H4 (cell line): Measurements from ENCODE around the gene RUBCN. TPM values are rescaled to one million over a fixed set of nuclear protein-coding genes. Genes with fewer than 3 reads are reported as not detected.

Experiments used
- DNase-seq: peaks from one replicate; pipeline ENCODE4 v3.0.0-alpha.2; 2015; ENCODE audit warnings: low spot score
- total RNA-seq: library from RNA; depleted of rRNA; stranded (reverse); fragments of >200 nt; shearing (Covaris generic); gene quantifications from 2 replicates; pipeline ENCODE4 v1.2.3, GENCODE V29; 2014; rRNA removed

RUBCN gene
- total RNA-seq, result 6.3 and 7.5 TPM in 2 replicates

GRCh38 chr3:197736491-197737318 lies at the start of gene RUBCN:
TSS of gene RUBCN (minus strand) at chr3:197736904. CDS start at chr3:197736719, 185 bp downstream.
- DNase-seq, result peak; percentile 97

- DNase-seq, result no peak
Measured at GRCh38 chr3:197784019-197784585, 47.4 kb upstream of the RUBCN start.

- DNase-seq, result no peak
Measured at GRCh38 chr3:197782230-197782629, 45.5 kb upstream of the RUBCN start.

DNA sequence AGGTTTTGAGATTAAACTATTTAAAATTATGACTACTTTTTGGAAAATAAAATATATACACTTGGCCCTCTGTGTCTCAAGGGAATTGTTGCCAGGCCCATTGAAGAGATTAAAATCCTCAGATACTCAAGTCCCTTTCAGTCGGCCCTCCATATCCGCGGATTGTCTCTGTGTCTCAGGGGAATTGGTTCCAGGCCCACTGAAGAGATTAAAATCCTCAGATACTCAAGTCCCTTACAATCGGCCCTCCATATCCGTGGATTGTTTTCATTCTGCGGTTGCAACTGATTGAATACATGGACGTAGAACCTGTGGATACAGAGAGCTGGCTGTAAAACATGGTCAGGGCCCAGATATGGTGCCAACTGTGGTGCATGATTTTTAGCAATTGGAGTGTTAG lies 38.6 kb upstream of the RUBCN start:
- no peak for DNase-seq

DNA sequence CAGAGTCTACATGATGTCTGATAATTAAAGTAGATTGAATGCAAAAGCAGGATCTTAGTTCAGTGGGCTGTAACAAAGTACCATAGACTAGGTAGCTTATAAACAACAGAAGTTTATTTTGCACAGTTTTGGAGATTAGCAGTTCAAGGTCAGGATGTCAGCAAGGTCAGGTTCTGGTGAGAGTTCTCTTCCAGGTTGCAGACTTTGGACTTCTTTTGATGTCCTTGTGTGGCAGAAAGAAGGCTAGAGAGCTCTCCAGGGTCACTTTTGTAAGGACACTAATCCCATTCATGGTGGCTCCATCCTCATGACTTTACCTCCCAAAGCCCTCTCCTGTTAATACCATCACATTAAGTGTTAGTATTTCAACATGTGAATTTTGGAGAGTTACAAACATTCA lies 25.1 kb upstream of the RUBCN start:
- DNase-seq, result no peak

DNA sequence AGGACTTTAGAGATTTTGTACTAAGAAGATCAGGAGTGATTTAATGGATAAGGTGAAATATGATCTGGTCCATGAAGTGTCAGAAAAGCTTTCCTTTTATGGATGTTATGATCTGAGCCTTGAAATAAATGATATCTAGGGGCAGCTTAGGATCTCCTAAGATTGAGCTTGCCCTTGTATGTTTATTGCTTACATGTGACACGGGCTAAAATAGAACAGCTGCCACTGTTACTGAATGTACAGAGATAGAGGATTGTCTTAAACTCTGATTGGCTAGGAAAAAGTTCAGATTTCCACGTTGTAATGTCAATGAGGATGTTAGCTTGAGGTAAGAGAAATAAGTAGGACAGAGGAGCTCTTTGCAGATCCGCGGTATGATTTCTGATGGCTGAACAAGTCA lies 21.8 kb upstream of the RUBCN start:
- no peak for DNase-seq

DNA sequence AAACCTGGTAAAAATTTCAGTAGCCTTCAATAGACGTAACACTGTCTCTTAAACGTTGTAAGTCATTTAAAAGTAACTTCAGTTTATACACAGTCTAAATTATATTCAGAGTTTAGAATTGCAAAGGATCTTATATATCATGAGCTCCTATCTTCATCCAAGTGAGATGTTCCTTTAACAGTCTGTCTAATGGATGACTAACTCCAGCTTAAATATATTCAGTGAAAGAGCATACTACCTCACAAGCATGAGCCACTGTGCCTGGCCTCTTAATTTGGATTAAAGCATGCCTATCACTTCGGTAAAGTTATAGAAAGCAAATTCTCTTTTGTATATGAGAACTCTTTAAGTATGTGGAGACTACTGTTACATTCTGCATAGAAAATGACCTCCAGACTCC lies 20.0 kb upstream of the RUBCN start:
- no peak for DNase-seq

DNA sequence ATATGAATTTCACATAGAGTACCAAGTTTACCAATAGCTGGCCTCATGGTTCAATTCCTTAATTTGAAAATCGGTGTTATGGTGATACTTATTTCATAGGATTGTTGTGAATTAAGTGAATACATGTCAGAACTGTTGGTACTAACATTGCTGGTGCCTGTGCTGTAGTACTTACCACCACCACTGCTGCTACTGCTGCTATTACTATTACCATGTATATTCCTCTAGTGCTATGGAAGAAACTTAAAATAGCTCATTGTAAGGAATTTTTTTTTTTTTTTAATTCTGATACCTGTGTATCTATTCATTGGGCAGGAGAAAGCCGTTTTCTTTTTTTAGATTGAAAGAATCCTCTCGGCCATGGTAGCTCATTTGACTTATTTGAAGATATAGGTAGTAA lies 16.6 kb upstream of the RUBCN start:
- no peak for DNase-seq

DNA sequence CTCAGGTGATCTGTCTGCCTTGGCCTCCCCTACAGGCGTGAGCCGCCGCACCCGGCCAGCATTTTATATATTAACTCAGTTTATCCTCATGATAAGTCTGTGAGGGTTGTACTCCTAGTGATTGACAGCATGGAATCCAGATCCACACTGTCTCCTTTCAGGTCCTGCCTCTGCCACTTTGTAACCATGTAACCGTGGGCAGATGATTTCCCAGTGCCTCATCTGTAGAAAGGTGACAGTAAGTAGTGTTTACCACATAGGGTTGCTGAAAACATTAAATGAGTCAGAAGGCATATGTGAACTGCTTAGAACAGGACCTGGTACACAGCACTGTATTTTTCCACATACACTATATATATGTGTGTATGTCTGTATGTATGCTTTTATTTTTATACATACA lies 15.4 kb upstream of the RUBCN start:
- no peak for DNase-seq

DNA sequence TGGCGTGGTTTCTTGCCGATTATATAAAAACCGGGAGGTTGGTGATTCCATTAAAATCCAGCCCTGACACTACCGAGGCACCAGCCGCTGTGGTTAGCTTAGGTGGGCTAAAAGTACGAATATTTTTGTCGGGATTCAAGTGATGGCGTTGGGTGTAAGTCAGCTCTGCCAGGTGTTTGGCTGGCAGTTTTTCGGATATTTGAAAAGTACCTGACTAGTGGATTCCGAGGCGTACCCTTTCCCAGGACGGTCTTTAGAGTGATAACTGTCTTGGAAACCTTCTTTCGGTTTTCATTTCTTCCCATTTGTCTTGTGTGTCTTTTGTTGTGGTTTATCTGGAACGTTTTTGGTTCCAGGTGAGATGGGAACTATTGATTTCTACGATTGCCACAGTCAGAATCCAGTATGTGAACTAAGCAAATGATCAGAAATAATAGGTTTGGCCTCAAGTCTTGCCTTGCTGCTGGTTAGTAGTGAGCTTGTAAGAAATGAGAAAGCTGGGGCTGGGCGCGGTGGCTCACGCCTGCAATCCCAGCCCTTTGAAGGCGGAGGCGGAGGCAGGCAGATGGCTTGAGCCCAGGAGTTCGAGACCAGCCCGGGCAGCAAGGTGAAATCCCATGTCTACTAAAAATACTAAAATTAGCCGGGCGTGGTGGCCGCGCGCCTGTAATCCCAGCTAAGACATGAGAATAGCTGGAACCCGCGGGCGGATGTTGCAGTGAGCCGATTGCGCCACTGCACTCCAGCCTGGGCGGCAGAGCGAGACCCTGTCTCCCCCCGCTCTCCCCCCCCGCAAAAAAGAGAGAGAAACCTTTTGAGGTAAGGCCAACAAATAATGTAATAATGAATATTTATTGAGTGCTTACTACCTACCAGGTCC lies 14.4 kb upstream of the RUBCN start:
- peak; percentile 31 for DNase-seq

- DNase-seq, result peak; percentile 39
Measured at GRCh38 chr3:197750396-197750831, 13.7 kb upstream of the RUBCN start.

GRCh38 chr3:197749601-197750395 lies 13.1 kb upstream of the RUBCN start, which contains the start of gene FYTTD1:
TSS of gene FYTTD1 (plus strand) at chr3:197749883. CDS start at chr3:197749972, 89 bp downstream.
- peak; percentile 82 for DNase-seq

- peak; percentile 54 for DNase-seq
Measured at GRCh38 chr3:197749315-197749600, 12.6 kb upstream of the RUBCN start.

GRCh38 chr3:197748597-197749314 lies 12.1 kb upstream of the RUBCN start:
- peak; percentile 18 for DNase-seq

DNA sequence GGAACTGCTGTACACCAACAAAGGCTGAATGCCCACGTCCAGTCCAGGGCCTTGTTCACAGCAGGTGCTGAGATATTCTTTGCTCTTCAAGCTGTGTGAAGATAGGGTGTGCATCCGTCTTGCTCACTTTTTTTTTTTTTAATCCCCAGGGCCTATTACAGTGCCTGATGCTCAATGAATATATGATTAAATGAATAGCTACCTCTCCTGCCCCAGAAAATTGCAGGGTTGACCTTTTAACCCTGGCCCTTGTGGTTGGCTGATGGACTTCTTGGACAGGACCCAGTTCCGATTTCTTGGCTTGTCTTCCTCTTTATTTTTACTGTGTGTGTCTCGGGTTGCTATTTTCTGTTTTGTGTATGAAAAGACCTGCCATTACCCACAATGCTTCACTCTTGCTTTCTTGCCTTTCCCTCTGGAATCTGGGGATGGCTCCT lies 10.1 kb upstream of the RUBCN start:
- peak; percentile 16 for DNase-seq

GRCh38 chr3:197746209-197746608 lies 9.5 kb upstream of the RUBCN start:
- DNase-seq, result no peak

GRCh38 chr3:197742787-197743186 lies 6.1 kb upstream of the RUBCN start:
- no peak for DNase-seq

GRCh38 chr3:197737749-197738462 lies 1.2 kb upstream of the RUBCN start:
- no peak for DNase-seq

DNA sequence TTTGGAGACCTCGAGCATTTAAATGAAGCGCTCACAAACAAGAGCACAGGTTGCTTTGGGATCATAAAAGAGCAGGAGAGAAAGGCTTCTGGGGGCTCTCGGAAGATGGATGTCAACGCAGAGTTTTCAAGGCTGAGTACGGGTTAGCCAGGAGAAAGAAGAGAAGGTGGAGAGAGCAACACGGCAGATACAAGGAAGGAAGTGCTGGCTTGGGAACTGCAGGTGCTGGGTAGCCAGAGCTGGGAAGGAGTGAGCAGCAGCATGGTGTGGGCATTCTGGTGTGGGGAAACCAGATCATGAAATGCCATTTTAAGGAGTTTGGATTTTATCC lies 580 bp upstream of the RUBCN start:
- DNase-seq, result no peak

DNA sequence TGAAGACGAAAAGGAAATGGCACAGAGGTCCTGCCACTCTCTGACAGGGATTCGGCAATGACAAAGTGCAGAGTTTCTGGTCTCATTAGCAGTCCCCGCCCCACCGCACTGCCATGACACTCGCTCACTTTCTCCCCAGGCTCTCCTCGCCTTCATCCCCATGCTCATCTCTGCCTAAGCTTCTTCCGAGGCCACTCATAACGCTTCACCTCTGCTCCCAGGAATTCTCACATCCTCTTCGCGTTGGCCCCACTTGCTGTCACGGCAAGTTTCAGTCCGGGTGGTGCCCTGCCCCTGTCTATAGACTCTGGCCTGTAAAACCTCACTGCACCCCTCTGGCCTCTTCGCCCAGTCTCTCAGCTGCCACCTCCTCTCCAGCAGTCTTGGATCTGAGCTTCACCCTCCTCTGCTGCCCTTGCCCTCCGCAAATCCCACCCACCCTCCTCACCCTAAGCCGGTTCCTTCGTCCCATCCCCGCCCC lies 654 bp downstream of the RUBCN start:
- DNase-seq, result no peak
